K562 (cell line): ENCODE data around the gene RASSF3. TPM values are rescaled to one million over a fixed set of nuclear protein-coding genes. Genes with fewer than 3 reads are reported as not detected.
A peak's percentile ranks its signal among the peaks of the same experiment; 100 is the strongest.

ENCODE experiments used
- ADNP ChIP-seq: fragments of 200-800 bp; sonication (Bioruptor generic); IDR thresholded peaks from 2 replicates; pipeline ENCODE4 v1.6.1; 2016; ENCODE audit warnings: missing genetic modification characterization, missing compliant biosample characterization
- ARNT ChIP-seq, 2 experiments: fragments of 450-650 bp; IDR thresholded peaks; 2 replicates each; pipeline ENCODE4 v1.6.1; 2016; ENCODE audit warnings: mild to moderate bottlenecking in 1 of 2
- CBFB ChIP-seq: sonication (generic); formaldehyde crosslinking; IDR thresholded peaks from 2 replicates; pipeline ENCODE4 v1.4.0; 2020; ENCODE audit warnings: mild to moderate bottlenecking, missing genetic modification reagents
- EP300 ChIP-seq: IDR thresholded peaks from 2 replicates; pipeline ENCODE4 v1.6.1; 2012; ENCODE audit warnings: low read length, improper control_type of control experiment
- GABPA ChIP-seq: fragments of 200-800 bp; sonication (Bioruptor generic); conservative IDR thresholded peaks from 2 replicates; pipeline ENCODE4 v1.6.1; 2016; ENCODE audit warnings: low read depth, missing genetic modification characterization, missing compliant biosample characterization
- GTF2F1 ChIP-seq: IDR thresholded peaks from 2 replicates; pipeline ENCODE4 v1.6.1; 2011; ENCODE audit warnings: low read depth, low read length, improper control_type of control experiment
- KLF10 ChIP-seq: fragments of 250-450 bp; sonication (Bioruptor Pico); IDR thresholded peaks from 2 replicates; pipeline ENCODE4 v1.6.1; 2021; ENCODE audit warnings: matching md5 sums
- MCM5 ChIP-seq: fragments of 450-650 bp; IDR thresholded peaks from 2 replicates; pipeline ENCODE4 v1.6.1; 2016; ENCODE audit warnings: low read depth
- NFRKB ChIP-seq: fragments of 450-650 bp; IDR thresholded peaks from 2 replicates; pipeline ENCODE4 v1.6.1; 2016; ENCODE audit warnings: low read depth
- NR2C1 ChIP-seq, 2 experiments: fragments of 450-650 bp; IDR thresholded peaks; 2 replicates each; pipeline ENCODE4 v1.6.1; 2017; ENCODE audit warnings: mild to moderate bottlenecking in 2 of 2, antibody characterized with exemption in 1 of 2, inconsistent platforms in 1 of 2, missing compliant biosample characterization in 1 of 2, missing genetic modification characterization in 1 of 2
- RNF2 ChIP-seq: sonication (generic); IDR thresholded peaks from 2 replicates; pipeline ENCODE4 v1.6.1; 2016
- SNRNP70 ChIP-seq: fragments of 200-400 bp; formaldehyde crosslinking; optimal IDR thresholded peaks from 2 replicates; pipeline ENCODE3; 2017; ENCODE audit warnings: low read depth, low read length
- TAF1 ChIP-seq: IDR thresholded peaks from 2 replicates; pipeline ENCODE4 v1.6.1; 2011; ENCODE audit warnings: mild to moderate bottlenecking, low read length, moderate library complexity; ENCODE audit not compliant: insufficient read depth, control insufficient read depth, severe bottlenecking; ENCODE audit errors: extremely low read depth
- TAF15 ChIP-seq: fragments of 200-400 bp; formaldehyde crosslinking; IDR thresholded peaks from 2 replicates; pipeline ENCODE4 v1.6.1; 2017; ENCODE audit warnings: mild to moderate bottlenecking, low read depth, low read length, moderate library complexity
- U2AF2 ChIP-seq: fragments of 200-400 bp; formaldehyde crosslinking; optimal IDR thresholded peaks from 2 replicates; pipeline ENCODE3; 2017; ENCODE audit warnings: low read depth, mild to moderate bottlenecking, low read length
- ZC3H11A ChIP-seq: IDR thresholded peaks from 2 replicates; pipeline ENCODE4 v1.6.1; 2012; ENCODE audit warnings: low read depth, low read length, improper control_type of control experiment
- ZFP36 ChIP-seq: fragments of 150-350 bp; IDR thresholded peaks from 2 replicates; pipeline ENCODE4 v1.6.1; 2018; ENCODE audit warnings: low read length, low read depth; ENCODE audit not compliant: partially characterized antibody
- ZNF174 ChIP-seq: fragments of 250-450 bp; sonication (Bioruptor Pico); IDR thresholded peaks from 2 replicates; pipeline ENCODE4 v1.4.0; 2020; ENCODE audit warnings: mild to moderate bottlenecking
- ZNF311 ChIP-seq: fragments of 250-450 bp; sonication (Bioruptor Pico); IDR thresholded peaks from 2 replicates; pipeline ENCODE4 v1.4.0; 2020; ENCODE audit warnings: mild to moderate bottlenecking, moderate library complexity
- ZNF586 ChIP-seq: fragments of 450-650 bp; formaldehyde crosslinking; conservative IDR thresholded peaks from 2 replicates; pipeline ENCODE4 v1.4.0; 2020; ENCODE audit warnings: mild to moderate bottlenecking, moderate library complexity
- ZNF699 ChIP-seq: fragments of 250-450 bp; sonication (Bioruptor Pico); IDR thresholded peaks from 2 replicates; pipeline ENCODE4 v1.8.0; 2021; ENCODE audit warnings: mild to moderate bottlenecking, moderate library complexity; ENCODE audit not compliant: insufficient replicate concordance
- polyA plus RNA-seq, 8 experiments: library from polyadenylated mRNA; depleted of rRNA in 4 of 8; stranded (reverse) in 5 of 8; unstranded in 3 of 8; fragments of >200 nt; fragmentation: Nextera tagmentation in 2 of 8; fragmentation: Illumina TruSeq in 1 of 8; extraction: Ambion mirVana in 2 of 8; extraction: Trizol in 1 of 8; gene quantifications; 2 replicates each; pipeline versions ENCODE4 v1.2.1 to v1.2.3, GENCODE V29; 2011 to 2014; ENCODE audit warnings: inconsistent platforms in 1 of 8, missing spikeins in 1 of 8
- total RNA-seq, 7 experiments: library from RNA; depleted of rRNA in 6 of 7; stranded (reverse); fragments of >200 nt in 6 of 7; fragmentation: Illumina TruSeq in 2 of 7; extraction: Trizol in 2 of 7; gene quantifications; 2 replicates each; pipeline versions ENCODE4 v1.2.1 to v1.2.3, GENCODE V29; 2011 to 2021; ENCODE audit warnings: low replicate concordance in 1 of 7
- TF ChIP-seq, protein P1 (sequence below): fragments of 450-650 bp; IDR thresholded peaks from 2 replicates; pipeline ENCODE4 v1.6.1; 2017; ENCODE audit warnings: mild to moderate bottlenecking, moderate library complexity
- TF ChIP-seq, protein P2 (sequence below): fragments of 450-650 bp; formaldehyde crosslinking; IDR thresholded peaks from 2 replicates; pipeline ENCODE4 v1.4.0; 2022; ENCODE audit warnings: missing genetic modification characterization
- TF ChIP-seq, protein P3 (sequence below): sonication (generic); formaldehyde crosslinking; IDR thresholded peaks from 2 replicates; pipeline ENCODE4 v1.8.1; 2023; ENCODE audit warnings: mild to moderate bottlenecking, missing genetic modification reagents
- TF ChIP-seq, protein P4 (sequence below), 2 experiments: fragments of 450-650 bp in 1 of 2; sonication (generic) in 1 of 2; formaldehyde crosslinking; conservative IDR thresholded peaks; 2 replicates each; pipeline versions ENCODE4 v1.4.0 to v1.8.1; 2020 to 2022; ENCODE audit warnings: mild to moderate bottlenecking in 1 of 2, missing genetic modification reagents in 1 of 2

Gene RASSF3
- total and polyA plus RNA-seq, 9 of the 15 experiments (the other 6 are each of a cell fraction or from before 2014, with no cell fraction given): 3.7 to 39.2 (median 20.2) TPM

DNA sequence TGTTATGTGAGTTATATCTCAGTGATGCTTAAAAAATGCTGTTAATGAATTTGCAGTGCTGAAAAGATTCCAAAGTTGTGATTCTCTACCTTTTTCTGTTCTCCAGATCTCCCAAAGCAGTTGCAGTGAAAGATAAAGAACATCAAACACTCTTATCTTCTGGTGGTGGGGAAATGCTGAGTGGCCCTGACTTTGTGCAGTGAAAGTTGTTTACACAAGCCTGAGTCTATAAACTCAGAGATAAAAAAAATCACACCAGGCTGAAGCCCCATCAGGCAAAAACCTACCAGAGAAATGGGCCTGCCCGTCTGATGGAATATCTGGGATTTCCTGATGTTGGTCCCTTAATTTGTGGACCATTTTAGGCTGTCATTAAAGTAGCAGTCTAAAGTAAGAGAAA lies 46.1 kb downstream of the RASSF3 start (continued):
- TF ChIP-seq, protein P1, sequence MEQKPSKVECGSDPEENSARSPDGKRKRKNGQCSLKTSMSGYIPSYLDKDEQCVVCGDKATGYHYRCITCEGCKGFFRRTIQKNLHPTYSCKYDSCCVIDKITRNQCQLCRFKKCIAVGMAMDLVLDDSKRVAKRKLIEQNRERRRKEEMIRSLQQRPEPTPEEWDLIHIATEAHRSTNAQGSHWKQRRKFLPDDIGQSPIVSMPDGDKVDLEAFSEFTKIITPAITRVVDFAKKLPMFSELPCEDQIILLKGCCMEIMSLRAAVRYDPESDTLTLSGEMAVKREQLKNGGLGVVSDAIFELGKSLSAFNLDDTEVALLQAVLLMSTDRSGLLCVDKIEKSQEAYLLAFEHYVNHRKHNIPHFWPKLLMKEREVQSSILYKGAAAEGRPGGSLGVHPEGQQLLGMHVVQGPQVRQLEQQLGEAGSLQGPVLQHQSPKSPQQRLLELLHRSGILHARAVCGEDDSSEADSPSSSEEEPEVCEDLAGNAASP: no peak
- TF ChIP-seq ZNF174 (CRISPR knock-in tag): no peak
- no peak for TF ChIP-seq ZNF586 (CRISPR knock-in tag)
- no peak for TF ChIP-seq MCM5
- TF ChIP-seq GABPA (tag): no peak
- TF ChIP-seq TAF15: no peak
- TF ChIP-seq, protein P2, sequence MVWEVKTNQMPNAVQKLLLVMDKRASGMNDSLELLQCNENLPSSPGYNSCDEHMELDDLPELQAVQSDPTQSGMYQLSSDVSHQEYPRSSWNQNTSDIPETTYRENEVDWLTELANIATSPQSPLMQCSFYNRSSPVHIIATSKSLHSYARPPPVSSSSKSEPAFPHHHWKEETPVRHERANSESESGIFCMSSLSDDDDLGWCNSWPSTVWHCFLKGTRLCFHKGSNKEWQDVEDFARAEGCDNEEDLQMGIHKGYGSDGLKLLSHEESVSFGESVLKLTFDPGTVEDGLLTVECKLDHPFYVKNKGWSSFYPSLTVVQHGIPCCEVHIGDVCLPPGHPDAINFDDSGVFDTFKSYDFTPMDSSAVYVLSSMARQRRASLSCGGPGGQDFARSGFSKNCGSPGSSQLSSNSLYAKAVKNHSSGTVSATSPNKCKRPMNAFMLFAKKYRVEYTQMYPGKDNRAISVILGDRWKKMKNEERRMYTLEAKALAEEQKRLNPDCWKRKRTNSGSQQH (CRISPR knock-in tag): no peak
- no peak for TF ChIP-seq ZFP36
- no peak for TF ChIP-seq CBFB
- TF ChIP-seq GTF2F1: no peak
- no peak for TF ChIP-seq ZNF699
- no peak for TF ChIP-seq ADNP (tag)
- TF ChIP-seq U2AF2: no peak
- no peak for TF ChIP-seq ZNF311
- TF ChIP-seq, protein P3, sequence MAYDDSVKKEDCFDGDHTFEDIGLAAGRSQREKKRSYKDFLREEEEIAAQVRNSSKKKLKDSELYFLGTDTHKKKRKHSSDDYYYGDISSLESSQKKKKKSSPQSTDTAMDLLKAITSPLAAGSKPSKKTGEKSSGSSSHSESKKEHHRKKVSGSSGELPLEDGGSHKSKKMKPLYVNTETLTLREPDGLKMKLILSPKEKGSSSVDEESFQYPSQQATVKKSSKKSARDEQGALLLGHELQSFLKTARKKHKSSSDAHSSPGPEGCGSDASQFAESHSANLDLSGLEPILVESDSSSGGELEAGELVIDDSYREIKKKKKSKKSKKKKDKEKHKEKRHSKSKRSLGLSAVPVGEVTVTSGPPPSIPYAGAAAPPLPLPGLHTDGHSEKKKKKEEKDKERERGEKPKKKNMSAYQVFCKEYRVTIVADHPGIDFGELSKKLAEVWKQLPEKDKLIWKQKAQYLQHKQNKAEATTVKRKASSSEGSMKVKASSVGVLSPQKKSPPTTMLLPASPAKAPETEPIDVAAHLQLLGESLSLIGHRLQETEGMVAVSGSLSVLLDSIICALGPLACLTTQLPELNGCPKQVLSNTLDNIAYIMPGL: no peak
- no peak for TF ChIP-seq SNRNP70
- TF ChIP-seq NR2C1 (IDR thresholded peaks at IDR 0.05): no peak
- TF ChIP-seq NR2C1 (tag; IDR thresholded peaks at IDR 0.05): no peak
- TF ChIP-seq ARNT (IDR thresholded peaks at IDR 0.05): no peak
- TF ChIP-seq RNF2: no peak
- no peak for TF ChIP-seq KLF10 (CRISPR knock-in tag)
- no peak for TF ChIP-seq ZC3H11A
- TF ChIP-seq, protein P4, sequence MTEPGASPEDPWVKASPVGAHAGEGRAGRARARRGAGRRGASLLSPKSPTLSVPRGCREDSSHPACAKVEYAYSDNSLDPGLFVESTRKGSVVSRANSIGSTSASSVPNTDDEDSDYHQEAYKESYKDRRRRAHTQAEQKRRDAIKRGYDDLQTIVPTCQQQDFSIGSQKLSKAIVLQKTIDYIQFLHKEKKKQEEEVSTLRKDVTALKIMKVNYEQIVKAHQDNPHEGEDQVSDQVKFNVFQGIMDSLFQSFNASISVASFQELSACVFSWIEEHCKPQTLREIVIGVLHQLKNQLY (CRISPR knock-in tag; conservative IDR thresholded peaks at IDR 0.05): no peak
- no peak for TF ChIP-seq NFRKB
- no peak for TF ChIP-seq TAF1
- TF ChIP-seq EP300: peak; percentile 82
